A549 (cell line): ENCODE data around the gene PML. TPM values are rescaled to one million over a fixed set of nuclear protein-coding genes. Genes with fewer than 3 reads are reported as not detected.

Experiments
- ATAC-seq, 2 experiments: fragments of 200-7000 bp in 1 of 2; fragments of >200 bp in 1 of 2; cut with Nextera tagmentation in 1 of 2; cut with Tn5 transposase in 1 of 2; 3 replicates each; pipeline versions ENCODE4 v1.8.0 to v1.9.1; 2018 to 2020; ENCODE audit warnings: mild to moderate bottlenecking in 1 of 2, moderate library complexity in 1 of 2
- CTCF ChIA-PET: fragments of 300-600 bp; sonication (Branson Sonifier 250); formaldehyde crosslinking; extraction: SDS; loops from one replicate; lab custom pipeline; 2021; ENCODE audit warnings: antibody characterized with exemption, inconsistent platforms; lab: Yijun Ruan, JAX
- POLR2A ChIA-PET: fragments of 350-600 bp; formaldehyde crosslinking; extraction: SDS; loops from one replicate; lab custom pipeline; 2021; ENCODE audit warnings: antibody characterized with exemption, inconsistent platforms; lab: Yijun Ruan, JAX
- DNase-seq, 2 experiments: peaks; one replicate each; pipeline versions ENCODE4 v3.0.0 to v3.0.0-alpha.2; 2011 to 2016; ENCODE audit warnings: low read depth in 1 of 2, low spot score in 1 of 2
- FAIRE-seq: peaks from 2 replicates; lab custom pipeline; 2011; peaks lifted over from hg19 to GRCh38; lab: Jason Lieb, UNC
- H3K27ac ChIP-seq, 2 experiments: fragments of >200 bp; sonication (Bioruptor Twin); formaldehyde crosslinking; 3 replicates each; pipeline ENCODE4 v1.5.1; 2016 to 2017
- H3K4me1 ChIP-seq: fragments of >200 bp; sonication (Bioruptor Twin); formaldehyde crosslinking; 3 replicates; pipeline ENCODE4 v1.6.1; 2016
- H3K4me2 ChIP-seq: fragments of >200 bp; sonication (Bioruptor Twin); formaldehyde crosslinking; 3 replicates; pipeline ENCODE4 v1.6.1; 2016
- H3K4me3 ChIP-seq: fragments of >200 bp; sonication (Bioruptor Twin); formaldehyde crosslinking; 3 replicates; pipeline ENCODE4 v1.5.1; 2016
- H3K9me3 ChIP-seq: fragments of >200 bp; sonication (Bioruptor Twin); formaldehyde crosslinking; 3 replicates; pipeline ENCODE4 v1.6.1; 2016
- BHLHE40 ChIP-seq: IDR thresholded peaks from 2 replicates; pipeline ENCODE4 v1.6.1; 2012; ENCODE audit warnings: low read depth, low read length, inconsistent platforms
- CEBPB ChIP-seq, 2 experiments: fragments of >200 bp in 1 of 2; sonication (Bioruptor Twin) in 1 of 2; formaldehyde crosslinking in 1 of 2; IDR thresholded peaks; 2 replicates each; pipeline ENCODE4 v1.6.1; 2012 to 2016
- CTCF ChIP-seq: fragments of >200 bp; sonication (Bioruptor Twin); formaldehyde crosslinking; IDR thresholded peaks from 3 replicates; pipeline ENCODE4 v1.5.1; 2016
- E2F6 ChIP-seq: IDR thresholded peaks from 2 replicates; pipeline ENCODE4 v1.6.1; 2012; ENCODE audit warnings: low read depth, borderline replicate concordance
- FOSL2 ChIP-seq, 2 experiments: fragments of 450-650 bp in 1 of 2; fragments of >200 bp in 1 of 2; sonication (Bioruptor Twin) in 1 of 2; formaldehyde crosslinking; IDR thresholded peaks; 2 replicates each; pipeline versions ENCODE4 v1.5.0 to v1.6.1; 2016 to 2020; ENCODE audit warnings: mild to moderate bottlenecking in 1 of 2, moderate library complexity in 1 of 2
- HMGXB4 ChIP-seq: fragments of 250-450 bp; sonication (Bioruptor Pico); IDR thresholded peaks from 2 replicates; pipeline ENCODE4 v1.5.0; 2021; ENCODE audit warnings: mild to moderate bottlenecking, moderate library complexity, borderline replicate concordance
- HOXB13 ChIP-seq: fragments of 250-450 bp; sonication (Bioruptor Pico); IDR thresholded peaks from 2 replicates; pipeline ENCODE4 v1.5.0; 2020; ENCODE audit warnings: low read depth, mild to moderate bottlenecking, moderate library complexity
- HOXB5 ChIP-seq: fragments of 250-450 bp; sonication (Bioruptor Pico); IDR thresholded peaks from 2 replicates; pipeline ENCODE4 v1.5.0; 2020; ENCODE audit warnings: mild to moderate bottlenecking, moderate library complexity
- JUN ChIP-seq, 2 experiments: fragments of >200 bp; sonication (Bioruptor Twin); formaldehyde crosslinking; IDR thresholded peaks; 2 replicates in 1 of 2; 3 replicates in 1 of 2; pipeline ENCODE4 v1.6.1; 2016 to 2017
- JUNB ChIP-seq: fragments of >200 bp; sonication (Bioruptor Twin); formaldehyde crosslinking; IDR thresholded peaks from 2 replicates; pipeline ENCODE4 v1.6.1; 2016
- MAX ChIP-seq: IDR thresholded peaks from 2 replicates; pipeline ENCODE4 v1.6.1; 2012
- MYC ChIP-seq: IDR thresholded peaks from 2 replicates; pipeline ENCODE4 v1.6.1; 2012; ENCODE audit warnings: mild to moderate bottlenecking, inconsistent platforms, low read length, improper control_type of control experiment, borderline replicate concordance
- NFE2L2 ChIP-seq: fragments of 150-350 bp; conservative IDR thresholded peaks from 2 replicates; pipeline ENCODE4 v1.6.1; 2014; ENCODE audit warnings: low read length
- NR3C1 ChIP-seq: fragments of >200 bp; sonication (Bioruptor Twin); formaldehyde crosslinking; IDR thresholded peaks from 3 replicates; pipeline ENCODE4 v1.6.1; 2017
- PBX3 ChIP-seq: IDR thresholded peaks from 2 replicates; pipeline ENCODE4 v1.6.1; 2012
- PHF8 ChIP-seq: fragments of 200-600 bp; sonication (generic); IDR thresholded peaks from 2 replicates; pipeline ENCODE4 v1.6.1; 2016; ENCODE audit warnings: low read depth, mild to moderate bottlenecking, antibody characterized with exemption, moderate library complexity, borderline replicate concordance
- POLR2AphosphoS2 ChIP-seq: conservative IDR thresholded peaks from 2 replicates; pipeline ENCODE4 v1.6.1; 2012; ENCODE audit warnings: low read length, improper control_type of control experiment, inconsistent platforms
- RAD21 ChIP-seq, 2 experiments: fragments of >200 bp in 1 of 2; sonication (Bioruptor Twin) in 1 of 2; formaldehyde crosslinking in 1 of 2; IDR thresholded peaks in 1 of 2; conservative IDR thresholded peaks in 1 of 2; 2 replicates in 1 of 2; 3 replicates in 1 of 2; pipeline ENCODE4 v1.6.1; 2012 to 2018; ENCODE audit warnings: inconsistent platforms in 1 of 2
- RCOR1 ChIP-seq: fragments of 150-350 bp; IDR thresholded peaks from 2 replicates; pipeline ENCODE4 v1.6.1; 2014; ENCODE audit warnings: antibody characterized with exemption, low read length, low read depth
- RNF2 ChIP-seq: fragments of 200-600 bp; sonication (generic); IDR thresholded peaks from 2 replicates; pipeline ENCODE4 v1.6.1; 2016; ENCODE audit warnings: low read depth, mild to moderate bottlenecking, antibody characterized with exemption, moderate library complexity, borderline replicate concordance
- ZFP36 ChIP-seq: fragments of 450-650 bp; IDR thresholded peaks from 2 replicates; pipeline ENCODE4 v1.6.1; 2014; ENCODE audit warnings: borderline replicate concordance; ENCODE audit not compliant: partially characterized antibody
- ZNF302 ChIP-seq: fragments of 250-450 bp; sonication (Bioruptor Pico); IDR thresholded peaks from 2 replicates; pipeline ENCODE4 v1.9.0; 2021; ENCODE audit warnings: inconsistent platforms, mild to moderate bottlenecking, moderate library complexity
- ZSCAN20 ChIP-seq: fragments of 250-450 bp; sonication (Bioruptor Pico); IDR thresholded peaks from 2 replicates; pipeline ENCODE4 v1.8.0; 2022; ENCODE audit warnings: mild to moderate bottlenecking, moderate library complexity
- WGBS: methylation state at CpG from one replicate; pipeline ENCODE4 v1.1.6; 2017; ENCODE audit errors: missing lambda C conversion rate; 5-methylcytosine and 5-hydroxymethylcytosine counted together
- polyA plus RNA-seq, 4 experiments: library from polyadenylated mRNA; depleted of rRNA in 3 of 4; stranded (reverse); fragments of >200 nt; fragmentation: RNase III in 1 of 4; extraction: RNeasy Plus Mini Kit Qiagen cat#74134 plus additional on column Dnase treatment in 1 of 4; gene quantifications; 2 replicates in 3 of 4; 3 replicates in 1 of 4; pipeline ENCODE4 v1.2.3, GENCODE V29; 2011 to 2017

The PML gene
- polyA plus RNA-seq, 2 of the 4 experiments (the other 2 are of a cell fraction) = 2.1 to 8.5 TPM

GRCh38 chr15:73950831-73951561, 43.5 kb upstream of the PML start:
- CTCF ChIA-PET = interaction anchor here (0.7 to 4.6 kb wide), 21 partner anchors 8 to 371 kb away, joined by 3 to 64 read pairs (median 4); partner anchors contain the start of gene PML
- Histone ChIP-seq H3K4me1 (no peaks in the 10 kb centered on the region), H3K4me3 (no peak overlapping the region), H3K4me2 (no peak overlapping the region), H3K27ac (peak overlapping the region in 1 of 2 experiments; percentile 73; a peak in 3 of 6 replicates), H3K9me3 (no peaks in the 10 kb centered on the region)
- POLR2A ChIA-PET = interaction anchor here (0.6 kb wide), 1 partner anchor 43 kb away, joined by 3 read pairs; the partner anchor contains the start of gene PML
- FAIRE-seq (no peak), ATAC-seq (peak; percentile 94 to 99), DNase-seq (peak; percentile 80)
- peak; percentile 64 to 71 for TF ChIP-seq RAD21 (conservative IDR thresholded peaks at IDR 0.05 in 1 of 2, IDR thresholded peaks at IDR 0.05 in 1 of 2)
- no peak for TF ChIP-seq HOXB5 (CRISPR knock-in tag)
- no peak for TF ChIP-seq JUNB
- TF ChIP-seq POLR2AphosphoS2 = no peak
- no peak for TF ChIP-seq PBX3
- no peak for TF ChIP-seq ZFP36
- TF ChIP-seq MYC = no peak
- no peak for TF ChIP-seq ZSCAN20 (CRISPR knock-in tag)
- no peak for TF ChIP-seq ZNF302 (CRISPR knock-in tag)
- no peak for TF ChIP-seq E2F6
- no peak for TF ChIP-seq HMGXB4 (CRISPR knock-in tag)
- TF ChIP-seq JUN (IDR thresholded peaks at IDR 0.05) = no peak
- TF ChIP-seq RNF2 = no peak
- TF ChIP-seq CEBPB (IDR thresholded peaks at IDR 0.05) = no peak
- TF ChIP-seq CTCF = peak; percentile 58
- TF ChIP-seq NFE2L2 = no peak
- no peak for TF ChIP-seq BHLHE40
- TF ChIP-seq MAX = peak; percentile 41; the same call in 1 of the 2 replicates
- WGBS = 18% methylated on average over 11 of the region's 15 CpGs

- Histone ChIP-seq H3K4me3 (no peak overlapping the region), H3K27ac (peak overlapping the region in 1 of 2 experiments; percentile 73; a peak in 4 of 6 replicates), H3K4me2 (no peak overlapping the region), H3K4me1 (peaks cover 4% of the 10 kb centered on the region), H3K9me3 (no peaks in the 10 kb centered on the region)
- DNase-seq = no peak
- peak; percentile 6 to 9; a peak in 2 of 6 replicates for ATAC-seq
- ChIA-PET POLR2A (no interaction called here), CTCF (interaction anchor here (0.7 to 4.6 kb wide), 21 partner anchors 8 to 370 kb away, joined by 3 to 64 read pairs (median 4); partner anchors contain the start of gene PML)
- WGBS = 92% methylated on average over 13 of the region's 13 CpGs
- no peak for FAIRE-seq
- no peak for TF ChIP-seq FOSL2 (IDR thresholded peaks at IDR 0.05)
- TF ChIP-seq FOSL2 (CRISPR knock-in tag; IDR thresholded peaks at IDR 0.05) = no peak
- no peak for TF ChIP-seq RCOR1
- TF ChIP-seq PHF8 = no peak
- TF ChIP-seq HOXB13 (CRISPR knock-in tag) = no peak
- TF ChIP-seq HMGXB4 (CRISPR knock-in tag) = no peak
- no peak for TF ChIP-seq MAX
- no peak for TF ChIP-seq NR3C1
These were observed 42.9 kb upstream of the PML start for GRCh38 chr15:73951601-73952000.
